Brain pericyte (primary cell): ENCODE results near the gene DPP7.
A peak's percentile ranks its signal among the peaks of the same experiment; 100 is the strongest.

Experiments used
- DNase-seq: peaks from one replicate; pipeline ENCODE4 v3.0.0-alpha.2; 2012; ENCODE audit warnings: low read depth, low spot score

The DPP7 gene

DNA sequence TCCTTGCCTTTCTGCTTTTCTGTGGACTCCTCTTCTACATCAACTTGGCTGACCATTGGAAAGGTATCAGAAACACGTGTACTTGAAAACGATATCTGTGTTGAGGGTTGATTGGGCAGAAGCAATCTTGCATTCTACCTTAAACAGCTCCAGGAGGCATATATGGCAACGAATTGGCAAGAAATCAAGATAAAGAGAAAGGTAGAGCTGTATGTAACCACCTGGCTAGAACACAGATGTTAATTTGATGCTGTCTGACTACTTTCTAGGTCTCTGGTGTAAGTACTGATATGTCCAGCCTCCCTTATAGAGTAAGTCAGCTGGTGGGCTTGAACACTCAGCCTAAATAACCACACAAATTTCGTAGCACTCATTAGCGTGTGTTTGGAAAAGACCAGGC lies 26.4 kb downstream of the DPP7 start:
- DNase-seq: no peak

DNA sequence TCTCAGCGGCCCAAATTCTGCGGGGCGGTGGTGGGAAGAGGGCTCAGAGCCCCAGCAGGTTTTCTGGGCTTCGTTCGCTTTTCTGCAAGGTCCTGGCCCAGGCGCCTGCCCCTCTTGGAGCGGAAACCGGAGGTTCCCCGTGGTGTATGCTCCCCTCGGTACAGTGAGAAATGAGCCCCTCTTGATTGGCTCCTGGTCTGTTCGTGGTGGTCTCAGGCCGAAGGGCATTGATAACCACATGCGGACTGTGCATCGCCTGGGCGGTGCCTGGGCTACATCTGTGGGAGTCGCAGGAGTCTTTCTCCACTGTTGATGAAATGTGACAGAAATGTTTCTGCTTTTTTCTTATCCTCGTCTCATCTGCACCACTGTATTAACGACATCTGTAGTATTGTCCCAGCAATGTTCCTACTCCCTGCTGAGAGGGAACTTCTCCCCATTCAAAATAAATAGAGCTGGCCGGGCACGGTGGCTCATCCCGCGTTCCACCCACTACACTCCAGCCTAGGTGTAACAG lies 27.1 kb downstream of the DPP7 start:
- DNase-seq: no peak

DNA sequence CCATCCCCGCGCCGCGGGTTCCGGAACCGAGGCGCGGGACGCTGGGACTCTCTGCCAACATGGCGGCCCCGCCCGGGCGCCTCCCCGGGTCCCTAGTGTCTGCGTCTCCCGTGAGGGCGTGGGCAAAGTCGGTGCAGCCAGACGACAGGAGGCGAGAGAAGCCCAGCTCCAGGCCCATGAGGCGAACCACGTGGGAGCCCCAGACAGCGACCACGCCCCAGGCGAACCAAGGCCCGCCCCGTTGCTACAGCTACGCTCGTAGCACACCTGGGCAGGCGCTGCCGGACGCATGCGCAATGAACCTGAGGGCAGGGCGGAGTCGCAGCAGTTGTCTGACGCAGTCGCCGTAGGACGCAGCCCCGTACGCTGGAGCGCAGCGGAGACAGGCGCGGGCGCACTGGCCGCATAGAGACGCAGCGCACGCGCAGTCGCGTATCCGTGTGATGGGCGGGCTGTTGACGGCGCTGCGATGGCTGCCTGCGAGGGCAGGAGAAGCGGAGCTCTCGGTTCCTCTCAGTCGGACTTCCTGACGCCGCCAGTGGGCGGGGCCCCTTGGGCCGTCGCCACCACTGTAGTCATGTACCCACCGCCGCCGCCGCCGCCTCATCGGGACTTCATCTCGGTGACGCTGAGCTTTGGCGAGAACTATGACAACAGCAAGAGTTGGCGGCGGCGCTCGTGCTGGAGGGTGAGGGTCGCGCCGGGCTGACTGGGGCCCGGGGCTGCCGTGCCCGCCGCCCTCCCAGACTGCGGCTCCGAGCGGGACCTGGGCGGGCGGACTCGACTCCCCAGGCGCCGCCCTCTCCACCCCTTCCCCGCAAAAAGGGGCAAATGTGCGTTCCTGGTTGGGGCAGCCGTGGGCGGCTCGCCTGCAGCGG lies 27.8 kb downstream of the DPP7 start, which contains the start of gene MAN1B1:
TSS of gene MAN1B1 (plus strand) at position 455 of the 878 bp plus-strand sequence. CDS start at position 470, 15 bp downstream.
- peak; percentile 97 for DNase-seq

DNA sequence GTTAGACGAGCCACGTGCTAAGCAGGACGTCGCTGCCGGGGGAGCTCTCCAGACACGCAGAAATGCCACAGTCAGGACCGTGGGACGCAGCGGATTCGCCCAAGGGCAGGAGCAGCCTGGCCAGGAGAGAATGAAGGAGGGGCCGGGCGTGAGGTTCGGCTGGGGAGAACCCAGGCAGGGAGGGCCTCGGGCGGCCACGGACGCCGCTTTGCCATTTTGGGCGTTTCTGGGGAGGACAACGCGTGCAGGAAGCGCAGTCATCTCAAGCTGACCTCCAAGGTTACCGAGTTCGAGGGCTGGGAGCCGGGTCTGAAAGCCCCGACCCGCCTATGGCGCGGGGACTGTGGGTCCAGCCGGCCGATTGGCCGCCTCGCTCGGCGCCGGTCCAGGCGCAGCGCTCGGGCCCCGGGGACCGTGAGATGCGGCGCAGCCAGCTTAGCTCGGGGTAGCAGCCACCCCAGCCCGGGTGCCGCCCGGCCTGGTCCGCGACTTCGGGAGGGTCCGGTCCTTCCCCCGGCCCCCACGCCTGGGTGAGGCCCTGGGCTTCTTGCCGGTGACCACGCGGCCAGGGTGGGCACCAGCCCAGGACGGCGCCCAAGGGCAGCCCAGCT lies 28.5 kb downstream of the DPP7 start:
- no peak for DNase-seq

DNA sequence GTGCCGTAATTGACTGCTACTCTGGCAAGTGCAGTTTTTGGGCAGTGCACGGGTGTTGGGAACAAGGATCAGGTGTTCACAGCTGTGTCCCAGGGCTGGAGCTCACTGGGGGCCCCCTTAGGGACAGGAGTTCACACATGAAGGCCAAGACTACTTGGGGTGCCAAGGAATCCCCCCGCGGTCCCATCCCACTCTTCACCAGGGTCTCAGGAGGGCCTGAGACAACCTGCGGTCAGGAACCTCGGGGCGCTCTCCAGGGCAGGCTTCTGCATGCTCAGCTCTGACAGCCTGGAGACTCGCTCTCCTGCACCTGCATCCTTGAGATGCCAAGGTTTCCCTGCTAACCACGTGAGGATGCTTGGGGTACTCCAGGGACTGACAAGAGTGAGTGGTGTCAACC lies 30.0 kb downstream of the DPP7 start:
- no peak for DNase-seq

DNA sequence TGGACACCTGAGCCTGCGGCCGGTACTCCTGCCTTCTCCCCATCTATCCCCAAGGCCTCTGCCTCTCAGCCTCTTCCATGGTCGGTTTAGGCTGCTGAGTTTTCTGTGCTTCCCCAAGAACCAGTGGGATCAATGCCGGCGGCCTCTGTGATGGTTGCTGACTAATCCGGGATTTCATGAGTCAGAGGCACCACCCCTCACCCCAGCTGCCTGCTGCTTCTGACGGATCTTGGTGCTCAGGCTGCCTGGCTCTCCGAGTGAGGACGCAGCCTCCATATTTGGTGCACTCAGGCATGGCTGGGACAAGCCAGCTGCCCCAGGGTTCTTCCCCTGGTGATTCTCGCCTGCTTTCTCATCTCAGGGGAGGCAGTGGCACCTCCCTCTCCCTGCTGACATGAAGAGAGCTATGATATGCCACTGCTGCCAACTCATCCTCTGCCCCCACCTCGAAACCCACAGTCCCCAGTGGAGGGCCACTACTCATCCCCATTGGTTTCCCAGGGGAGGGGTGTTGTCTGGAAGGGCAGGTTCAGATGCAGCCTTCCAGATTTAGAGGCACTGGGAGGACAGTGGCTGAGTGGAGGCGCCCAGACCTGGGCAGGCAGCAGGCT lies 31.0 kb downstream of the DPP7 start:
- DNase-seq: peak; percentile 76

DNA sequence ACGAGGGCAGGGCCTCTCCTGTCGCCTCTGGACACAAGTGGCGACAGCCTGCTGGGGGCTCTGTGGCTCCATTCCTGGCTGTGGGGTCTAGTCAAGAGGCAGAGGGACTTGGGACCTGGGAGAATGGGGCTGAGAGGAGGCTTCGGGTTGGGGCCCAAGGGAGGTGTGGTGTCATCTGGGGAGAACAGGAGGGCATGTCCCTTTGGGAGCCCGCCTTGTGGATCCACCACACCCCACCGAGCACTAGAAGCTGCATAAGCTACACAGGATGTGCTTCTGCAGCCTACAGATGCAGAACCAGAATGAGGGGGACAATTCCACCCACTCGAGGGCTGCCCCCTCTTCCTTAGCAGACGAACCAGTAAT lies 31.6 kb downstream of the DPP7 start:
- DNase-seq: no peak

DNA sequence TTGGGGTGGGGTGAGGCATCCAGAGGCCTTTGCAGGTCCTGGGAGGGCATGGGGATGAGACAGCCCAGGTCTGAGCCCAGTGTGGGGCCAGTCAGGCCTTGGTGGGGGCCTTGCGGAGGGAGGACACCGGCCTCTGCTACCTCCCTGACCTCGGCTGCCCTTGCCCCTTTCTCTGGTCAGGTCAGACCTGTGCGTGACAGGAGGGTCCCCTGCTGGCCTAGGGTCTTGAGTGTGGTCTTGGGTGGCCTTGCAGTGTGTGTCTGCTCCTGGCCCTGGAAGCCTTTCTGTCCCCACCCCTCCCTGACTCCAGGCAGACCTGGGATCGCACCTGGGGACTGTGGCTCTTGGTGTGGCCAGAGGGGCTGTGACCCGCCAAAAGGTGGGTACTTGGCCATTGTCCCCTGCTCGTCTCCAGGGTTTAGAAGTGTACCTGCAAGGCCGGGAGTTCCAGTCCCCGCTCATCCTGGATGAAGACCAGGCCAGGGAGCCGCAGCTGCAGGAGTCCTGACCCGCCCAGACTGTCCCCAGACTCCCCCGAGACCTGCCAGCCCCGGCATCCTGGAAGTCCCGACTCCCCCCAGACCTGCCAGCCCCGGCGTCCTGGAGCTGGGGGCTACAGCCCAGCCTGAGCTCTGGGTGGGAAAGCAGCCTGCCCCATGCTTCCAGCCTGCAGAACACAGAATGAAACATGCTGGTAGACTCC lies 32.2 kb downstream of the DPP7 start:
- DNase-seq: no peak

DNA sequence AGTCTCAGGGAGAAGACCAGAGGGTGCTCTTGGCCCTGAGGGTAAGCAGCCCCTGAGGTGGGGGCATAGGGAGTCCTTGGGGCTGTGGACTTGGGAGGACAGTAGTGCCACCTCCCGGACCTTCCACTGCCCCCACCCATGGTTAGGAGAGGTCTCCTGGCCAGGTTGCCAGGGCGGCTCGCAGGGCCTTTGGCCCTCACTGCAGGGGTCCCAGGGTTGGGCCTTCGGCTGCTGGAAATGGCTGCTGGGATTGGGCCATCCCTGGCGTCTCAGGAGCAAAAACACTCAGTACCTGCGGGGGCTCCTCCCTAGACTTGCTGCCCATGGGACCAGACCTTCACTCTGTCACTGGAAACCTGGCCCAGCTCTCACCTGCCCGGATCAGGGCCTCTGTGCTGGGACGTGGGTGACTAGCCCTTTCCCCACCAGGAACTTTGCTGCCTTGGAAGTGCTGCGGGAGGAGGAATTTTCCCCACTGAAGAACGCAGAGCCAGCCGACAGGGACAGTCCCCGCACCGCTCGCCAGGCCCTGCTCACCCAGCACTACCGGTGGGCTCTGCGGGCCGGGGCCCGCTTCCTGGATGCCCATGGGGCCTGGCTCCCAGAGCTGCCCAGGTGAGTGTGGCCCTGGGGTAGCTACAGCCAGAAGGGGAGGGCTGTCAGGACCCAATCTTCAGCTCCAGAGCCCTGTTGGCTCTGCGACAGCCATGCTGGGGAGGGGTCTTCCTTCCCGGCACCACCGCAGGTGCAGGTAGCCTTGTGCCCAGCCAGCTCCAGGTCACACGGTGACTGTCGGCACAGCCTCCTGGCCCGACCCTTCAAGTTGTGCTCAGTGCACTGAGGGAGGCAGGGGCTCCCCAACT lies 34.0 kb downstream of the DPP7 start:
- no peak for DNase-seq

DNA sequence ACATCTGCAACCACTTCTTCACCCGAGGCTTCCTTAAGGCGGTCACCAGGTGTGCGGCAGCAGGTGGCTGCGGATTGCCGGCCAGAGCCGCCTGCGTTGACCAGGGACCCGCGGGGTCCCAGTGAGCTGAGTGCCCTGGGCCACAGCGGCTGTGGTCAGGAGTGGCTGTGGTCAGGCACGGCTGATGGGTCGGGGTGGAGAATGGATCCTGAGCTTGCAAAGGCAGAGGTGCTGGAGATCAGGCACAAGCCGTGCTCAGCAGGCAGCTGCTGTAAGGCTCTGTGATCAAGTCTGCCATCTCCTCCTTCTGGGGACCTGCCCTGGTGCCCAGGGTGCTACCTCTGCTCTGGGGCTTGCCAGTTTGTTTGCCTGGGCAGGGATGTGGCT lies 35.1 kb downstream of the DPP7 start:
- no peak for DNase-seq

DNA sequence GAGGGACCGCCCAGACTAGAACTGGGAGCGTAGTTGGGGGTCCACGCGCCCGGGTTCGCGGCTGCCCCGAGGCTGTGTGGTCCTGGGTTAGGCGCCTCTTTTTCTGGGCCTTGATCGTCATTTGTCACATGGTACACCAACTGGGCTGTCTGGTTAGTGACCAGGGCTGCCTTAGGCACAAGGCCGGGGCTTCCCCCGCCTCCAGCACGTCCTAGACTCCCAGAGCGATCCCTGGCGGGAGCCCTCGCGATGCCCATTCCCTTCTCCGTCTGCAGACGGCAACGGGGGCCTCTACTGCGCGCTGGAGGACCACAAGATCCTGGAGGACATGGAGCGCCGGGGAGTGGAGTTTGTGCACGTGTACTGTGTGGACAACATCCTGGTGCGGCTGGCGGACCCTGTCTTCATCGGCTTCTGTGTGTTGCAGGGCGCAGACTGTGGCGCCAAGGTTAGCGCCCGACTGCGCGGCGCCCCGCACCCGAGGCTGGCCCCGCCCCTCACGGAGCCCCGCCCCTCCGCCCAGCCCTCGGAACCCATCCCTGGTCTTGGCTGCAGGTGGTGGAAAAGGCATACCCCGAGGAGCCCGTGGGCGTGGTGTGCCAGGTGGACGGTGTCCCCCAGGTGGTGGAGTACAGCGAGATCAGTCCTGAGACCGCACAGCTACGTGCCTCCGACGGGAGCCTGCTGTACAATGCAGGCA lies 35.7 kb downstream of the DPP7 start:
- no peak for DNase-seq

DNA sequence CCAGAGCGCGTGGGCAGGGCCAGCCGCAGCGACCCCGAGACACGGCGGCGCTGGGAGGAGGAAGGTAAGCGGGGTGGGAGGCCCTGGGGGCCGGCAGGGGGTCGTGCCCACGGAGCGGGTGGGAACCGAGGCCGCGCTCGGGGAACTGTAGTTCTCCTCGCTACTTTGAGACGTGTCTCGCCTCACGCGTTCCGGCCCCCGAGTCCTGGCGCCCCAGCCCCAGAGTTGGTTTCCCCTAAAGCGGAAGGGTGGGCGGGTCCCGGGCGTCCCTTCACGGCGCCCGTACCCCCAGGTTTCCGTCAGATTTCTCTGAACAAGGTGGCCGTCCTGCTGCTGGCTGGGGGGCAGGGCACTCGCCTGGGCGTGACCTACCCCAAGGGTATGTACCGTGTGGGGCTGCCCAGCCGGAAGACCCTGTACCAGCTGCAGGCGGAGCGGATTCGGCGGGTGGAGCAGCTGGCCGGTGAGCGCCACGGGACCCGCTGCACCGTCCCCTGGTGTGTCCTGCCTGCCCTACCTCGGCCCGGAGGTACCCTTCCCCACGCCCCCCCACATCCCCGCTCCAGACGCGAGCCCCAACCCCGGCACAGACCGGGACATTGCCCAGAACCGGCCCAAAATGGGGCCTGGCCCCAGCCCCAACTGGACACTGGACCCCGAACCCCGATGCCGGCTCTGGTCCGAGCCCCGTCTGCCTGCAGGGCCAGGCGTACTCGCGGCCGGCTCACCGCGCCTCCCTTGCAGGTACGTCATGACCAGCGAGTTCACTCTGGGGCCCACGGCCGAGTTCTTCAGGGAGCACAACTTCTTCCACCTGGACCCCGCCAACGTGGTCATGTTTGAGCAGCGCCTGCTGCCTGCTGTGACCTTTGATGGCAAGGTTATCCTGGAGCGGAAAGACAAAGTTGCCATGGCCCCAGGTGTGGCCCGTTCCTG lies 36.5 kb downstream of the DPP7 start:
- DNase-seq: no peak

DNA sequence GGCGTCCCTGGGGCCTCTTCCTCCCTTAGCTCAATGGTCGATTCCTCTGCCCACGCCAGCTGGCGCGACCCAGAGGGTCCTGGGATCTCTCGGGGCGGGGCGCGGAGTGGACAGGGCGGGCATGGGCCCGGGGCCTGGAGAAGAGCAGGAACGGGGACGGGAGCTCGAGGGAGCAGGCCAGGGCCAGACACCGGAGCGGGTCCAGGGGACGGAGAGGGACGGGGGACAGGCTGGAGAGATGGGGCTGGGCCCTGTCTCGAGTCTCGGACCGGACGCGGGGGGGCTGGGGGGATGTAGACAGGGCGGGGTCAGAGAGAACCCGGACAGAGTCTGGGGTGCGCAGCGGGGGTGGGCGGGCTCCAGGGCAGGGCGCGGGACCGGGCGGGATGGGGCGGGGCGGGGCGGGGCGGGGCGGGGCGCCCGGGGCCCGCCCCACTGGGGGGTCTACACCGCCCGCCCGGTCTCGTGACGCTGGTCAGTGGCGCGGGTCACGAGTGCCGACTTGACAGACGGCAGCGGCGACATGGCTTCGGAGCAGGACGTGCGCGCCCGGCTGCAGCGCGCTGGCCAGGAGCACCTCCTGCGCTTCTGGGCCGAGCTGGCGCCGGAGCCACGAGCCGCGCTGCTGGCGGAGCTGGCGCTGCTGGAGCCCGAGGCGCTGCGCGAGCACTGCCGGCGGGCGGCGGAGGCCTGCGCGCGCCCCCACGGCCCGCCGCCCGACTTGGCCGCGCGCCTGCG lies 37.4 kb downstream of the DPP7 start, which contains the start of gene UAP1L1:
TSS of gene UAP1L1 (plus strand) at position 508 of the 738 bp plus-strand sequence. CDS start at position 524, 16 bp downstream.
- no peak for DNase-seq

DNA sequence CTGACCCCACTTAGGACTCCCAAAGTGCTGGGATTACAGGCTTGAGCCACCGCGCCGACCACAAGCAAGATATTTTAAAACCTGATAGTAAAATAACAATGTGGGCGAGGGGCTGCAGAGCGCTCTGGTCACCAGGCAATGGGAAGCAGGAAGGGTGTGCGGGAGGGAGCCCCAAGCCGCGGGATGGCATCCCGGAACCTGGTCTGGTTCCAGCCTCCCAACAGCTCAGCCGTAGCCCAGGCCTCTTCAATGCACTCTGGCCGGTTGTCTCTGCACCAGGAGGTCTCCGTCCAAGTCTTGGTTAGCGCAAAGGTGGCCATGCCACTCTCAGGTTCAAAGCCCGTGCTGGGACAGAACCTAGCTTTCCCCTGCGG lies 37.9 kb downstream of the DPP7 start:
- DNase-seq: no peak

DNA sequence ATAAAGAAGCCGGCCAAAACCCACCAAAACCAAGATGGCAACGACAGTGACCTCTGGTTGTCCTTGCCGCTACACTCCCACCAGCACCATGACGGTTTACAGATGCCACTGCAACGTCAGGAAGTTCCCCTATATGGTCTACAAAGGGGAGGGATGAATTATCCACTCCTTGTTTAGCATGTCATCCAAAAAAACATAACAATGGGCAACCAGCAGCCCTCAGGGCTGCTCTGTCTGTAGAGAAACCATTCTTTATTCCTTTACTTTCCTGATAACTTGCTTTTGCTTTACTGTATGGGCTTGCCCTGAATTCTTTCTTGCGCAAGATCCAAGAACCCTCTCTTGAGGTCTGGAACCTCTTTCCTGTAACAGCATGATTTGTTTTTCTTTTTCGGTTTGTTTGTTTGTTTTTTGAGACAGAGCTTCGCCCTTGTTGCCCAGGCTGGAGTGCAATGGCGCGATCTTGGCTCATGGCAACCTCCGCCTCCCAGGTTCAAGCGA lies 39.2 kb downstream of the DPP7 start:
- DNase-seq: no peak

DNA sequence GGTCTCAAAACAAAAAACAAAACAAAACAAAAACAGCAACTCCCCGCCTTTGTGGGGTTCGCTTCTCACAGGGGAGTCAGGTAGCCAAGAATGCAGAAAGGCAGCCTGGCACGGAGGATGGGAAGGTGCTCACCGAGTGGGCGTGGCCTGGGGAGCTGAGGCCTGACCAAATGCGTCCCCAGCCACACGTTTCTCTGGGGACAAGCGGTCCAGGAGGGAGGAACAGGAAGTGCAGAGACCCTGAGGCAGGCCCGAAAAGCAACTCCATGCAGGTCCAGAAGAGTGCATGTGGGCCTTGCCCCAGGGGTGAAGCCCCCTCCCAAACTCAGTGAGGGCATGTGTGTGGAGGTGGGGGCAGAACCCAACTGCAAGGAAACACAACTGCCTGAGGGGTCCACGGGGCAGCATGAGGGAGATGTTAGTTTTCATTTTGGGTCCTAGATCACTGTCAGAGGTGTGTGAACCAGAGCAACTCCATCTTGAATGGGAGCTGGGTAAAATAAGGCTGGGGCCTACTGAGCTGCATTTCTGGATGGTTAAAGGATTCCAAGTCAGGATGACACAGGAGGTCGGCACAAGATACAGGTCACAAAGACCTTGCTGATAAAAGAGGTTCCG lies 39.8 kb downstream of the DPP7 start:
- no peak for DNase-seq

DNA sequence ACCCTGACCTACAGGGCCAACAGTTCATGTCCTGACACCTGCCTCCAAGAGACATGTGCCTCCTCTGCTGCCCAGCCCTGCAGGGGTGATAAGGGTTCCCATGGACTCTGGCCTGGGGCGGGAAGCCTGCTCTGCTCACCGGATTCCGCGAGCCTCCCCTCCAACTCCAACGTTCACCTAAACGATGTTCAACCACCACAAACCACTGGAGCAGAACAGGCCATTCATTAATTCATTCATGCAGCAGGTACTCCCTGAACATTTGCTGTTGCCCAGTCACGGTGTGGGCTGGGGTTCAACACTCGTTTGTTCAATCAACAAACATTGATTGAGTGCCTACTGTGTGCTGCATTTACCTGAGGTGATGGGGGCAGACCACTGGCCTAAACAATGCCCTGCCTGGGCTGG lies 40.5 kb downstream of the DPP7 start:
- DNase-seq: no peak

DNA sequence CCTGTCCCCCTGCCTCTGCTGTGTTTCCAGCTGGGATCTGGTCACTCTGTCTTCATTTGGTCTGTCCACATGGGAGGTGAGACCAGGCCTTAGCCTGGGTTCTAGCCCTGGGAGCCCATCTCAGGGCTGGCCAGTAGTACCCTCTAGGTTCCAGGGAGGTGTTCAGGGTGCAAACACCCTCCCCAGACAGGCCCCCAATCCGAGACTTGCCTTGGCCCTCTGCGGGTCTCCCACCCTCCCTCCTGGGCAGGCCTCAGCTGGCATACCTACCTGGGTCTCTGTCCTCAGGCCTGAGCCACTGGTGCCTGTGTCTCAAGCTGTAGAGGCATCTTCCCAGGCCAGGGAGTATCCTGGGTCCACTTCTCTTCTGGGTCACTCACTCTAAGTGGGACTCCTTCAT lies 43.3 kb downstream of the DPP7 start:
- DNase-seq: no peak
